HG03066 (cell line): ENCODE measurements around the gene PAX9.

Source experiments
- ATAC-seq: cut with Tn5 transposase; IDR thresholded peaks from one replicate; pipeline ENCODE4 v1.9.1; 2021; ENCODE audit warnings: low read depth; ENCODE audit not compliant: unreplicated experiment

Gene PAX9

DNA sequence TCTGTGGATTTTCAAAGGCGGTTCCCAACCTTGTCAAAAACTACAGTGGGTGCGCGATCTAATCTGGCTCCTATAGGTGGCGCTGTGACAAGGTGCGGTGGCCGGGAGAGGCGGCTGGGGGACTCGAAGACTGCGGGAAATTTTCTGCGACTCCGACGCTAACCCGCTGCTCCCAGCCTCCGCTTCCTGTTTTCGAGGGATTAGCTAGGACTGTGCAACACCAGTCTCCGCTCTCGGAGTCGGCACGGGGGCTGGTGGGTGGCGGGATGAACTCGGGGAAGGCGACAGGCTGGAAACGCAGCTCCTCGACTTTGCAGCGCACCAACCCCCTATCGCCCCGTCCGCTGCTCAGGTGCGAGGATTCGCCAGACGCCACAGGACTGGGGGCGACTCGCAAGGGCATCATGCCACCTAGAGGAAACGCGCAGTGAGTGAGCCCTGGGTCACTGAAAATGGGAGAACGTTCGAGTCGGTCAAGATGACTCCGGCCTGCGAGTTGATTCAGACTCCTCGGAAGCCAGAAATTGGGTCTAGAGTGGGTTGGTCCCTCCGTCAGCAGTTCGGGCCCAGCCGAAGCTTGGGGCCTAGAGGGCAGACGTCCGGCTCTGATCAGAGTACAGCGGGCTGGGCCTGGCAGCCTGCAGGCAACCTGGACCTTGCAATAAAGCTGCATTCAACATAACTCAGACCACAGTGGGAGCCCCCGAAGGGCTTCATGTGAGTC lies 5.5 kb upstream of the PAX9 start:
- ATAC-seq: no peak

- no peak for ATAC-seq
Measured at GRCh38 chr14:36656687-36657398, 4.8 kb upstream of the PAX9 start.

DNA sequence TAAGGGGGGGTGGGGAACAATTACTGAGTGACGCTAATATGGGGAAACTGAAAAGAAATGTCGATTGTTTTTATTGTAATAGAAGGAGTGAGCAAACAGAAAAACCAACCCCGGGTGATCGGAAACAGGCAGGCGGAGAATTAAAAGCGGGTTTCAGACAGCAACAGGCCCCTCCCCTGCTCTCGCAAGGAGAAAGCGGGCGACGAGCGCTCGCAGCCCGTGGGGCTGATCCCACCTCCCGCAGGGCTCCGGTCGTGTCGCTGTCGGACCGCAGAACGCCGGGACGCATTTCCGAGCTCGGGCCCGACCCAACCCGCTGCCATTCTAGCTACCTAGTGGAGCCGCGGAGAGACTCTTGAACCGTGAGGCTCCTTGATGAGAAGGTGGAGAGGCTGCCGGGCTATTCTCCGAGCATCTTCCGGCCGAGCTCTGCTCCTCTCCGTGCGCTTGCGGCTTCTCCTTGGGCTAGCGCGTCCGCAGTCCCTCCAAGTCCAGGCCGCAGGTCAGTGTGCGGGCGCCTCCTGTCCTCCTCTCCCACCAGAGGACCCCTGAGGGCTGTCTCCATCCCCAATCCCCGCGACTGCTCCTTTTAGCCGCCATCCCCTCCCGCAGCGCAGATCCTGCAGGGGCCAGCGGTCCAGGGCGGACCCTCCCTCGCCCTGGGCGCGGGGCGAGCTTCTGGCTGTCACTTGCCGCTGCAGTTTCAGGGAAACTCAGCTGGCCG lies 4.1 kb upstream of the PAX9 start:
- no peak for ATAC-seq

DNA sequence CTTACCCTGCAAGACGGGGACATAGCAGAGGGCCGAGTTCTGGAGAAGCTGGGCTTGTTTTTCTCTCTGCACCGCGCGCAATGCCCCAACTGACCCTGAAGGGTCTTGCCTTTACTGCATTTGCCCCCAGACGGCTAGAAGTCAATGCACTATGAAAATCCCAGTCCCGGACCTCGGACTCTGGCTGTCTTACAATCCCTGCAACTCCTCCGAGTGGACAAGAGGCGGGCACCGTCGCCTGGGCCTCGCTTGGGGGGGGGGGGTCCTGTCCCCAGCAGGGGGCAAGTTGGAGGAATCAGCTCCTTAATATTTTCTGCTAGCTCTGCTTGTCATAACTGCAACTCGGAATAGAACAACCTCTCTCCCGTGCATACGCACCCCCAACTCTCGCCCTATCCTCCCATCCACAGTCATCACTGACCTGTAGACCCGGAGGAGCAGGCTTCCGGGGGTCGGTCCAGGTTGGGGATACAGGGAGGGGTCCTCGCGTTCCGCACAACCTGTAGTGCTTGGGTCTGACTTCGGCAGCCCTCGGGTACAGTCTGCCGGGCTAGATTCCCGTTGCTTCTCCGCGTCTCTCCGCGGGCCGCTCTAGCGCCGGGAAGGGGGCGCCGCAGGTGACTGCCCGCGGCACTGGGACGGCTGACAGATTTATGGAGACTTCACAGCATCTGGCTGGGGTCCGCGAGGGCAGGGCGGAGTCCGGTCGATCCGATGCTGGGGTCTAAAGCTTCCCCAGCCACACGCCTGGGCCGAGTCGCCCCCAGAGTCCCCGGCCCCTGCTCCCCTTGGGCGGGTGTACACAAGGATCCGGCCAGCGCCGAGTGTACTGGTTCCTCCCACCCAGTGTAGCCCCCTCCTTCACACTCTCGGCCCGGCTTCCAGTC lies 3.3 kb upstream of the PAX9 start:
- no peak for ATAC-seq

DNA sequence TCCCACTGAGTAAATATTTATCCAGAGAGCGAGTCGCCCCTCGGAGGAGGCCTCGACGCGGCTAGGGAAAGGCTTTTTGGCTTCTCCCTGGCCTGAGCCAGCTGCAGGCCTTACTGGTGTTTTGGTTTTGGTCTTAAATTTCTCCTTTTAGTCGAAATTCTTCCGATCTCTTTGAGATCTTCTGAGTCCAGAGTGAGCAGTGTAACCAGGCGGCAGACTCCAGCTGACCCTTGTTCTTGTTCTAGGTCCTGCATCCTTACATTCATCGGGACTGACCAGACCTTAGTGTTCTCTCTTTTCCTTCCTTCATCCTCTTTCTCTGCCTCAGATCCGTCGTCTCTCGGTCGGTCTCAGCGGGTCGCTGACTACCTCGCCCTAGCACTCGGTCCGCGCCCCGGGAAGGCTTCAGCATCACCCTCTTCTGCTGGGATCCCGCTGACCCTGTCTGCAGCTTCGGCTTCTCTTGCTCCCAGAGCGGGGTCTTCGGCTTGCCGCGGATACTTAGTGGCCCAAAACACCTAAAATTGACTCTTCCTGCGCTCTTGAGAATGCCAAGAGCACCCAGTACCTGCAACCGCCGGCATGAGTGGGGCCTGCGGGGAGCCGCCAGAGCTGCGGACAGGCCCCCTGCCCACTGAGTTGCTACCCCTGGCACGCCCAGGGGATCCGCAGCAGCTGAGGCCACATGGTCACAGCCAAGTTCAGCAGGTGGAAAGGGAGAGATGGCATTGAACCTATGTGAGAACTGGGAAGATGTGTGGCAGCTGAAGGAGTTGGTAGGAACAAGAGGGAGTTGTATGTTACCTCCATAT lies 2.4 kb upstream of the PAX9 start:
- no peak for ATAC-seq

DNA sequence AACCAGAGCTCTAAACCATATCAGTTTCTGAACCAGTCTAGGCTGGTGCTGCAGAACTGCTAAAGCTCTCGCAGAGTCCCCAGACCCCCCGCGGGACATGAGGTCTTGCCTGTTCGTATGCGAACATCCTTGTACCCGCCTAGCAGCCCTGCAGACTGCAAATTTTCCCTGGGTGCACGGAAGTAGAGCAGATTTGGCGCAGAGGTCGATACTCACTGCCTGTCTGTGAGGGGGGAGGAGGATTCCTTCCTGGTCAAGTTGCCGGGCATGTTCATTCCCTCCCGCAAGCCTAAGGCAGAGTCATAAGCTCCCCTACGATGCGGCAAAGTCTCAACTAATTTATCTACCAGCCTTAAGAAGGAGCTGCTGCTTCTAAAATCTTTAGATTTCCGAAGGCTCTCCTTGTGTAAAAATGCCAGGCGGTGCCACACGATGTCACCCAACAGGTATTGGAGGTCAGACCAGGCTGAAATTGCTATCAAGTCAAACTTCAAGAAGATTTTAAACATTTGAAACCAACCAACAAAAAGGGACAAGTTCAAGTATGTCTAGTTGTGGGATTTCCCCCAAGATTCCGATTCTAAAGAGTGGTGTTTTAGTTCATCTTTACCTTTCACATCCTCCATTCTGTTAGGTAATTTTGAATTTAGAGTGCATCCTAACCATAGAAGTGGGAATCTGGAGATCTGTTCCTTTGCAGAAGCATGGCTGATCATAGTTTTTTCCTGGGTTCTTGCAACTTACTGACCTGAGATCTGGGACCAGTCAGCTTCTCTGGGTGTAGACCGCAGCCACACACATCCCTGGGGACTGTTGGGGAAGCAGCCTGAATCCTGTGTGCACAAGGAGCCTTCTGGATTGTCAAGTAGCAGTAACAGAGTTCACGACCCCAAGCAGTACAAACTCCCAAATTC lies 1.6 kb upstream of the PAX9 start:
- no peak for ATAC-seq

GRCh38 chr14:36660736-36661505 lies 739 bp upstream of the PAX9 start:
- ATAC-seq: no peak

GRCh38 chr14:36662258-36662542 lies 540 bp downstream of the PAX9 start:
- ATAC-seq: no peak

GRCh38 chr14:36662543-36663403 lies 1.1 kb downstream of the PAX9 start:
- no peak for ATAC-seq

DNA sequence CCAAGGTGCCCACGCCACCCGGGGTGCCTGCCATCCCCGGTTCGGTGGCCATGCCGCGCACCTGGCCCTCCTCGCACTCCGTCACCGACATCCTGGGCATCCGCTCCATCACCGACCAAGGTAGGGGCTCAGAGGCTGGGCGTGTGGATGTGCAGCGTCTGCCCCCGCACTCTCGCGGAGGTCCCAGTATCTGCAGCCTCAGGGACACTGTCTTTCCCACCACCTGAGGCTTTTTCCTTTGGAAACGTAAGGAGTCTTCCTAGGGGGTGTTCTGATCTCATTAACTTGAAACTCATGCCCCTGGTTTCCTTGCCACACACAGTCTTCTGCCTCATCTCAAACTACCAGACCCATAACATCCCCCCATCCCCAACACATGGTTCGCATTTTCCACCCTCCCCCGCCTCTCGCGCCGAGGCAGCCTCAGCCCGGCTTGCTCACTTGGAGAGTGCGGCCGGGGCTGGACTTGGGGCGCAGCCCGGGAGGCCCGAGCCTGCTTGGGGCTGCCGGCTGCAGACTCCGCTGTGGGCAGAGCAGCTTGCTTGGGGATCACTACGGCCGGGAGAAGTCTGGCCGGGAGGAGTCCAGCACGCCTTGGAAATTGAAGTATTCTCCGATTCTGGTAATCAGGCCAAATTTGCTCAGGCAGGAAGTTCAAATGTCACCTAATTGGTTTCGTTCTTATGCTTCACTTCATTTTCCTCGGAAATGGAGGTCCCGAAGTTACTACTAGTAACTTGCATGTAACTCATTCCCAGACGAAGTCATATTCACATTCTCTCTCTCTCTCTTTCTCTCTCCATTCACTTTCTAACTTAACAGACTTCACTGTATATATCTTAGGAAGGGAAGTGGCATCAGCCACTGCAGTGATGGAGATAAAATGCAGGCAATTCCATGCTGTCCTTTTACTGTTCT lies 2.0 kb downstream of the PAX9 start:
- ATAC-seq: no peak

- ATAC-seq: no peak
Measured at GRCh38 chr14:36664322-36665193, 2.9 kb downstream of the PAX9 start.

GRCh38 chr14:36665887-36666415 lies 4.3 kb downstream of the PAX9 start:
- no peak for ATAC-seq

- ATAC-seq: no peak
Measured at GRCh38 chr14:36666416-36667206, 5.0 kb downstream of the PAX9 start.

DNA sequence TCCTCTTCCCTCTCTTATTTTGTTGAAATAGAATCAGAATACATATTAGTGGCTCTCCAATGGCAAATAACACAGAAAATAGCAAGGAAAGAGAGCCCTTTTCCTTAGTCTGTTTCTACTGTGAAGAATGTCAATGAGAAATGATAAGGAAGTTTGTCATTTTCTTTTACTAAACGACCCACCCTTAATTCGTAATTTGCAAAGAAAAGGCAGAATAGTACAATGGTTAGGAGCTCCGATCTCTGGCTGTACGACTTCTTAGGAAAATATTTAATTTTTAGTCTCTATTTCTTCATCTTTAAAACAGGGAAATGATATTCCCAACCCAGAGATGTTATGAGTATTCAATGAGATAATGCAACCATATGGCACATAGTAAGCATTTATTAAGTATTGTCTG lies 6.0 kb downstream of the PAX9 start:
- ATAC-seq: no peak
